Right lobe of liver (tissue), 6 donors: Measurements from ENCODE around the gene ATXN7. TPM values are rescaled to one million over a fixed set of nuclear protein-coding genes. Genes with fewer than 3 reads are reported as not detected.

Source experiments
- ATAC-seq, 4 donors: fragments of 200-7000 bp; cut with Tn5 transposase; one replicate each; pipeline ENCODE4 v1.9.1; 2020; ENCODE audit warnings: mild to moderate bottlenecking in 4 of 4, moderate library complexity in 4 of 4
- DNase-seq, 3 donors: peaks; one replicate each; pipeline ENCODE4 v3.0.0-alpha.2; 2020
- H3K27ac ChIP-seq, 3 donors: fragments of 200-600 bp; one replicate each; pipeline ENCODE4 v1.8.0; 2022
- H3K27me3 ChIP-seq, 2 donors: fragments of 200-600 bp; one replicate each; pipeline ENCODE4 v1.8.0; 2022
- H3K36me3 ChIP-seq, 4 donors: fragments of 200-600 bp; sonication (generic) in 1 of 4; one replicate each; pipeline versions ENCODE4 v1.5.1 to v1.8.0; 2017 to 2022; ENCODE audit warnings: control low read depth in 1 of 4
- H3K4me1 ChIP-seq, 4 donors: fragments of 200-600 bp; sonication (generic) in 1 of 4; one replicate each; pipeline versions ENCODE4 v1.5.1 to v1.8.0; 2017 to 2022; ENCODE audit warnings: control low read depth in 1 of 4
- H3K4me3 ChIP-seq, 3 donors: fragments of 200-600 bp; one replicate each; pipeline ENCODE4 v1.8.0; 2022
- H3K9me3 ChIP-seq, 4 donors: fragments of 200-600 bp; sonication (generic) in 1 of 4; one replicate each; pipeline versions ENCODE4 v1.5.1 to v1.8.0; 2017 to 2022; ENCODE audit warnings: control low read depth in 1 of 4
- CTCF ChIP-seq, 4 donors: fragments of 200-600 bp in 3 of 4; fragments of 450-650 bp in 1 of 4; IDR thresholded peaks; one replicate each; pipeline versions ENCODE4 v1.5.1 to v1.8.0; 2016 to 2022; ENCODE audit warnings: antibody characterized with exemption in 4 of 4, mild to moderate bottlenecking in 2 of 4
- POLR2A ChIP-seq: fragments of 450-650 bp; IDR thresholded peaks from one replicate; pipeline ENCODE4 v1.6.1; 2017; ENCODE audit warnings: antibody characterized with exemption, mild to moderate bottlenecking
- WGBS: methylation state at CpG from one replicate; pipeline ENCODE4 v1.1.6; 2018; ENCODE audit warnings: low coverage, low lambda C conversion rate; ENCODE audit not compliant: insufficient coverage; ENCODE audit errors: missing lambda C conversion rate; 5-methylcytosine and 5-hydroxymethylcytosine counted together
- intact Hi-C, 2 donors: fragments of 100-400 bp; cut with DNase I; formaldehyde crosslinking; loops; one replicate each; pipeline versions ENCODE4 v1.11.2 to v1.14.1; 2022
- total RNA-seq, 6 experiments: library from RNA; depleted of rRNA in 2 of 6; stranded (reverse); fragments of >200 nt in 2 of 6; fragmentation: NEBNext Ultra II Directional in 3 of 6; extraction: Animal tissue kit (Norgen Biotek cat#: 25700) in 3 of 6; gene quantifications; one replicate each; pipeline versions ENCODE4 v1.1.0 to v1.2.4, GENCODE V29; 2016 to 2023
- donor health status: DM: no; HTN: yes; CAD: no.
- donor health status: DM: no; HTN: no; CAD: no.
- donor health status: DM: no; HTN: no; CAD: no.
- donor health status: DM: no; HTN: yes; CAD: no.
- donor health status: DM: no; HTN: yes; CAD: no.

ATXN7 gene
- total RNA-seq, 6 experiments from 2014 or later: 14.6 to 18.6 (median 15.0) TPM

GRCh38 chr3:63981980-63982379, 118.3 kb downstream of the ATXN7 start:
- 89% methylated on average over 3 of the region's 4 CpGs for WGBS
- Histone ChIP-seq H3K27me3 (no peaks in the 10 kb centered on the region), H3K9me3 (no peaks in the 10 kb centered on the region), H3K36me3 (peaks cover 0 to 28% (median 10%) of the 10 kb centered on the region in 4 donors), H3K27ac (peak overlapping the region in 1 of 3 donors; percentile 56), H3K4me1 (peaks cover 0 to 30% (median 9%) of the 10 kb centered on the region in 4 donors), H3K4me3 (no peak overlapping the region)
- no peak for DNase-seq
- intact Hi-C loops: no loop called here
- TF ChIP-seq POLR2A (no peak), CTCF (IDR thresholded peaks at IDR 0.05) (no peak)
- no peak for ATAC-seq

GRCh38 chr3:63984391-63984790, 120.7 kb downstream of the ATXN7 start:
- Histone ChIP-seq H3K4me1 (peaks cover 0 to 24% (median 9%) of the 10 kb centered on the region in 4 donors), H3K4me3 (no peak overlapping the region), H3K36me3 (peaks cover 0 to 46% (median 18%) of the 10 kb centered on the region in 4 donors), H3K9me3 (no peaks in the 10 kb centered on the region), H3K27ac (no peak overlapping the region), H3K27me3 (no peaks in the 10 kb centered on the region)
- ATAC-seq: no peak
- TF ChIP-seq POLR2A (no peak), CTCF (IDR thresholded peaks at IDR 0.05) (no peak)
- DNase-seq: no peak
- 100% methylated on average over 3 of the region's 3 CpGs for WGBS
- intact Hi-C loops: no loop called here

GRCh38 chr3:63986146-63986545, 122.5 kb downstream of the ATXN7 start:
- TF ChIP-seq CTCF (IDR thresholded peaks at IDR 0.05) (no peak), POLR2A (no peak)
- Histone ChIP-seq H3K9me3 (no peaks in the 10 kb centered on the region), H3K4me1 (peaks cover 0 to 10% (median 3%) of the 10 kb centered on the region in 4 donors), H3K27ac (no peak overlapping the region), H3K4me3 (no peak overlapping the region), H3K27me3 (no peaks in the 10 kb centered on the region), H3K36me3 (peaks cover 0 to 60% (median 23%) of the 10 kb centered on the region in 4 donors)
- intact Hi-C loops: no loop called here
- ATAC-seq: no peak
- 81% methylated on average over 5 of the region's 7 CpGs for WGBS
- no peak for DNase-seq

GRCh38 chr3:63986831-63987230, 123.2 kb downstream of the ATXN7 start:
- H3K27me3 ChIP-seq: no peaks in the 10 kb centered on the region
- H3K4me3 ChIP-seq: no peak overlapping the region
- H3K9me3 ChIP-seq: no peaks in the 10 kb centered on the region
- intact Hi-C loops: no loop called here
- WGBS: 71% methylated on average over 2 of the region's 2 CpGs
- ATAC-seq (no peak), DNase-seq (no peak)
- no peak overlapping the region for H3K27ac ChIP-seq
- TF ChIP-seq CTCF (IDR thresholded peaks at IDR 0.05) (no peak), POLR2A (no peak)
- H3K4me1 ChIP-seq: peaks cover 0 to 3% (median 0%) of the 10 kb centered on the region in 4 donors
- peaks cover 0 to 67% (median 23%) of the 10 kb centered on the region in 4 donors for H3K36me3 ChIP-seq

- peaks cover 0 to 4% (median 0%) of the 10 kb centered on the region in 4 donors for H3K4me1 ChIP-seq
- no peak overlapping the region for H3K4me3 ChIP-seq
- no peaks in the 10 kb centered on the region for H3K27me3 ChIP-seq
- TF ChIP-seq POLR2A (no peak), CTCF (IDR thresholded peaks at IDR 0.05) (no peak)
- no peaks in the 10 kb centered on the region for H3K9me3 ChIP-seq
- ATAC-seq (no peak), DNase-seq (no peak)
- H3K27ac ChIP-seq: no peak overlapping the region
- H3K36me3 ChIP-seq: peaks cover 0 to 63% (median 24%) of the 10 kb centered on the region in 4 donors
- intact Hi-C loops: no loop called here
- 82% methylated on average over 4 of the region's 4 CpGs for WGBS
Observed at GRCh38 chr3:63988943-63989342, 125.3 kb downstream of the ATXN7 start.
